ENCODE data around the gene SRXN1.
"Not testable (repeated sequence)": the region's sequence is repeated elsewhere in the genome, so short reads cannot be mapped to it uniquely, and the experiment has no call there.

SRXN1 gene

GRCh38 chr20:653110-653589 is at the start of gene SRXN1:
SRXN1 (minus strand) TSS chr20:653200; CDS start chr20:653185, 15 bp downstream.
- peak; percentile 52 to 75 for DNase-seq (ENCODE audit: low read depth in 2 of 2)

- no peak for DNase-seq (ENCODE audit: low read depth in 2 of 2)
Measured at GRCh38 chr20:701401-702129, 48.6 kb upstream of the SRXN1 start.

GRCh38 chr20:699811-700338 is 46.9 kb upstream of the SRXN1 start:
- no peak for DNase-seq (ENCODE audit: low read depth in 2 of 2)

GRCh38 chr20:699342-699741 is 46.3 kb upstream of the SRXN1 start:
- DNase-seq (ENCODE audit: low read depth in 2 of 2): no peak

GRCh38 chr20:698276-698675 is 45.3 kb upstream of the SRXN1 start:
- no peak for DNase-seq (ENCODE audit: low read depth in 2 of 2)

- no peak for DNase-seq (ENCODE audit: low read depth in 2 of 2)
Measured at GRCh38 chr20:697826-698225, 44.8 kb upstream of the SRXN1 start.

- no peak for DNase-seq (ENCODE audit: low read depth in 2 of 2)
Measured at GRCh38 chr20:695165-695866, 42.3 kb upstream of the SRXN1 start.

- DNase-seq (ENCODE audit: low read depth in 2 of 2): no peak
Measured at GRCh38 chr20:694496-694895, 41.5 kb upstream of the SRXN1 start.

GRCh38 chr20:693786-694185 is 40.8 kb upstream of the SRXN1 start:
- DNase-seq (ENCODE audit: low read depth in 2 of 2): not testable (repeated sequence)

GRCh38 chr20:692044-692443 is 39.0 kb upstream of the SRXN1 start:
- no peak for DNase-seq (ENCODE audit: low read depth in 2 of 2)

- no peak for DNase-seq (ENCODE audit: low read depth in 2 of 2)
Measured at GRCh38 chr20:689947-690346, 36.9 kb upstream of the SRXN1 start.

GRCh38 chr20:689348-689747 is 36.3 kb upstream of the SRXN1 start:
- DNase-seq (ENCODE audit: low read depth in 2 of 2): no peak

GRCh38 chr20:688809-689212 is 35.8 kb upstream of the SRXN1 start:
- DNase-seq (ENCODE audit: low read depth in 2 of 2): no peak

- no peak for DNase-seq (ENCODE audit: low read depth in 2 of 2)
Measured at GRCh38 chr20:687468-688203, 34.6 kb upstream of the SRXN1 start.

- no peak for DNase-seq (ENCODE audit: low read depth in 2 of 2)
Measured at GRCh38 chr20:684676-685319, 31.8 kb upstream of the SRXN1 start.

GRCh38 chr20:682123-682522 is 29.1 kb upstream of the SRXN1 start:
- DNase-seq (ENCODE audit: low read depth in 2 of 2): no peak

- no peak for DNase-seq (ENCODE audit: low read depth in 2 of 2)
Measured at GRCh38 chr20:680638-681187, 27.7 kb upstream of the SRXN1 start.

GRCh38 chr20:677957-678356 is 25.0 kb upstream of the SRXN1 start:
- no peak for DNase-seq (ENCODE audit: low read depth in 2 of 2)

GRCh38 chr20:676967-677366 is 24.0 kb upstream of the SRXN1 start:
- DNase-seq (ENCODE audit: low read depth in 2 of 2): no peak

- DNase-seq (ENCODE audit: low read depth in 2 of 2): no peak
Measured at GRCh38 chr20:676315-676937, 23.4 kb upstream of the SRXN1 start.
